Prostate gland (tissue), 2 donors: Measurements from ENCODE around the gene TFAP2B. TPM values are rescaled to one million over a fixed set of nuclear protein-coding genes. Genes with fewer than 3 reads are reported as not detected.

Source experiments
- DNase-seq: peaks from one replicate; pipeline ENCODE4 v3.0.0-alpha.2; 2019; ENCODE audit warnings: low spot score
- H3K27ac ChIP-seq, 2 donors: fragments of 200-600 bp; sonication (generic); 2 replicates each; pipeline ENCODE4 v1.5.1; 2017 to 2019
- H3K27me3 ChIP-seq: fragments of 200-600 bp; sonication (generic); replicated peaks from 2 replicates; pipeline ENCODE4 v1.5.1; 2019; ENCODE audit not compliant: insufficient read depth
- H3K36me3 ChIP-seq, 2 donors: fragments of 200-600 bp; sonication (generic); 1 replicate in 1 of 2; 2 replicates in 1 of 2; pipeline versions ENCODE4 v1.5.1 to v1.8.1; 2017 to 2019
- H3K4me1 ChIP-seq: fragments of 200-600 bp; sonication (generic); replicated peaks from 2 replicates; pipeline ENCODE4 v1.5.1; 2019
- H3K4me3 ChIP-seq, 2 donors: fragments of 200-600 bp; sonication (generic); 2 replicates each; pipeline ENCODE4 v1.5.1; 2017 to 2019
- H3K9me3 ChIP-seq: fragments of 200-600 bp; sonication (generic); 2 replicates; pipeline ENCODE4 v1.5.1; 2017
- CTCF ChIP-seq, 4 experiments: fragments of 200-600 bp in 2 of 4; fragments of 450-650 bp in 2 of 4; sonication (generic) in 2 of 4; IDR thresholded peaks; 1 replicate in 3 of 4; 2 replicates in 1 of 4; pipeline ENCODE4 v1.5.1; 2016 to 2019; ENCODE audit warnings: antibody characterized with exemption in 4 of 4, mild to moderate bottlenecking in 2 of 4, moderate library complexity in 2 of 4
- POLR2A ChIP-seq: fragments of 450-650 bp; IDR thresholded peaks from one replicate; pipeline ENCODE4 v1.6.1; 2016; ENCODE audit warnings: antibody characterized with exemption, mild to moderate bottlenecking
- POLR2AphosphoS5 ChIP-seq: sonication (generic); formaldehyde crosslinking; IDR thresholded peaks from one replicate; pipeline ENCODE4 v1.6.1; 2017; ENCODE audit warnings: antibody characterized with exemption
- whole genome bisulfite sequencing: methylation state at CpG from one replicate; pipeline ENCODE4 v1.1.5; 2018; 5-methylcytosine and 5-hydroxymethylcytosine counted together
- intact Hi-C: fragments of 100-400 bp; cut with DNase I; formaldehyde crosslinking; loops from one replicate; pipeline ENCODE4 v1.14.2; 2022
- total RNA-seq, 2 donors: library from RNA; depleted of rRNA; stranded (reverse); fragments of >200 nt; gene quantifications; one replicate each; pipeline ENCODE4 v1.1.0, GENCODE V29; 2016

Gene TFAP2B
- total RNA-seq, result under 1 TPM in 1 of 2 donors, not detected in 1; 0.06 TPM

DNA sequence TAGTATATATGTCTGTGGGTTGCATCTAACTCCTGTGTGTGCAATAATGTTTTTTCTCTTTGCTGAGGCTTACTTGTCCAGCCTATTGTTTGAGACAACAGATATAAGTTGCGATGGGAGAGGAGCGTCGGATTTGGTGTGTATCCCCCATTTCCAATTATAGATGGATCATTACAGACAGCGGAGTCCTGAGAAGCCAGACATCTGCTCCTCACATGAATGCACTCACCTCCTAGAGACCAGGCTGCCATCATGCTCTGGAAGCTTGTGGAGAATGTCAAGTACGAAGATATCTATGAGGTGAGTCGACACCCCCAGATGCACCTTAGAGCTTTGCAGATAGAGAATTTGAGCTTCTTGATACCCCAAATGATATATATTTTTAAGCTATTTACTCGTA, at the start of gene TFAP2B:
TFAP2B (plus strand) TSS at position 199 of the 400 bp plus-strand sequence; CDS start at position 220, 21 bp downstream.
- Histone ChIP-seq H3K4me1 (no peaks in the 10 kb centered on the region), H3K9me3 (no peaks in the 10 kb centered on the region), H3K27ac (no peak within 1 kb of the TSS), H3K36me3 (no peaks in the 10 kb centered on the region), H3K27me3 (peaks cover 43% of the 10 kb centered on the region), H3K4me3 (peak within 1 kb of the TSS in 1 of 2 donors; percentile 10)
- WGBS, result 13% methylated on average over 7 of the region's 7 CpGs
- intact Hi-C loops, result loop anchor here (5.0 to 10.0 kb wide), 2 partner anchors 1036 to 1204 kb away; no protein-coding TSS in a partner anchor
- no peak for TF ChIP-seq POLR2AphosphoS5
- TF ChIP-seq CTCF (IDR thresholded peaks at IDR 0.05), result no peak
- TF ChIP-seq POLR2A, result no peak
- no peak for DNase-seq

DNA sequence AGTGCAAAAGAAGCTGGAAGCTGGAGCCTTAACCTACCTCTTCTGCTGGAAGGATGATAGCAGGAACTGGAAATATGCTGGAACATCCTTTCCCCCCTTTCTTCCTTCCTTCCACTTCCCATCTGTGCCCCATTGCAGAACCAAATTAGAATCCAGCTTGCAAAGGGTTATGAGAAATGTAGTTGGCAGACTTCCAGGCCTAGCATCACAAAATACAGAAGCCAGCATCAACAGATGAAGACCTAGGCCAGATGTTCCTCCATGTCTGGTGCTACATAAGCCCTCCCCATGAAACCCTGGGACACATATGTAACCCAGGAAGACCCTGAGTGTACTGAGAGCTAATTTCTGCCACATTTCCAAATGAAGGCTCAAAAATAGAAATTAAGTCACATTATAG, 40.0 kb upstream of the TFAP2B start:
- intact Hi-C loops, result no loop called here
- Histone ChIP-seq H3K4me1 (no peaks in the 10 kb centered on the region), H3K4me3 (no peak overlapping the region), H3K9me3 (no peaks in the 10 kb centered on the region), H3K36me3 (no peaks in the 10 kb centered on the region), H3K27ac (no peak overlapping the region), H3K27me3 (no peaks in the 10 kb centered on the region)
- TF ChIP-seq POLR2A (no peak), POLR2AphosphoS5 (no peak), CTCF (IDR thresholded peaks at IDR 0.05) (no peak)
- no peak for DNase-seq

DNA sequence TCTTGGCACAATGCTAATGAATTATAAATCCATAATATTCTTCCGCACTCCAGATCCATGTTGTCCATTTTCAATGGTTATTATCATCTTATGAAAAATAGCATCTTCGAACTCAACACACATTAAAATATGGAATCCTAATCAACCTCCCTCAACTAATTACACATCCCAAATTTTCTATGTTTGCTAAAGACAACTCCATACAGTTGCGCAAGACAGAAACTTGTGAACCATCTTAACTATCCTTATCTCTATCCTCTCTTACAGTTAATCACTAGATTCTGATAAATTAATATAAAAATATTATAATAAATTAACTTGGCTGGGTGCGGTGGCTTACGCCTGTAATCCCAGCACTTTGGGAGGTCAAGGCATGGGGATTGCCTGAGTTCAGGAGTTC, 38.3 kb upstream of the TFAP2B start:
- H3K27ac ChIP-seq, result no peak overlapping the region
- H3K4me1 ChIP-seq, result no peaks in the 10 kb centered on the region
- no peak for DNase-seq
- no peaks in the 10 kb centered on the region for H3K27me3 ChIP-seq
- intact Hi-C loops, result no loop called here
- no peak for TF ChIP-seq POLR2A
- TF ChIP-seq CTCF (IDR thresholded peaks at IDR 0.05), result no peak
- no peak for TF ChIP-seq POLR2AphosphoS5
- 96% methylated on average over 5 of the region's 5 CpGs for WGBS
- H3K36me3 ChIP-seq, result no peaks in the 10 kb centered on the region
- H3K9me3 ChIP-seq, result no peaks in the 10 kb centered on the region
- H3K4me3 ChIP-seq, result no peak overlapping the region

DNA sequence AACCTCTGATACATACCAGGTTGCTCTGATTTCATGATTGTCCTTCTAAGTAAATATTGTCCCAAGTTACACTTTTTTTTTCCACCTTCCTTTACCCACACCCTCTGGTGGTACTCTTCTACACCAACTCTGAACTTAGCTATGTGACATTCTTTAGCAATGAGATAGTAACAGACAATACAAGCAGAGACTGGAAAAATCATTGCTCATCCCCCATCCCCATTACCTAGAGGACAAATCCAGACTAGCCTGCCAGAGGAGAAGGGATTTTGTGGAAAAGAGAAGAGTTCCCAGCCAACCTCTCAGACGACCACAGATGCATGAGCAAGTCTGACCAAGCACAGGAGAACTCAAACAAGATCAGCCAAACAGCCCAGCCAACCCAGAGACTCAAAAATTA, 32.8 kb upstream of the TFAP2B start:
- Histone ChIP-seq H3K4me3 (no peak overlapping the region), H3K27me3 (no peaks in the 10 kb centered on the region), H3K27ac (no peak overlapping the region), H3K36me3 (no peaks in the 10 kb centered on the region), H3K4me1 (no peaks in the 10 kb centered on the region), H3K9me3 (no peaks in the 10 kb centered on the region)
- DNase-seq, result no peak
- 17% methylated on average over 1 of the region's 1 CpG for WGBS
- TF ChIP-seq CTCF (IDR thresholded peaks at IDR 0.05), result no peak
- no peak for TF ChIP-seq POLR2AphosphoS5
- TF ChIP-seq POLR2A, result no peak
- intact Hi-C loops, result no loop called here

- Histone ChIP-seq H3K27me3 (no peaks in the 10 kb centered on the region), H3K4me1 (no peaks in the 10 kb centered on the region), H3K36me3 (no peaks in the 10 kb centered on the region), H3K9me3 (no peaks in the 10 kb centered on the region), H3K4me3 (no peak overlapping the region), H3K27ac (no peak overlapping the region)
- TF ChIP-seq POLR2AphosphoS5 (no peak), CTCF (IDR thresholded peaks at IDR 0.05) (peak in 3 of 4 experiments; percentile 26 to 52 (median 41))
- intact Hi-C loops, result no loop called here
- DNase-seq, result no peak
- WGBS, result 0% methylated on average over 3 of the region's 3 CpGs
Measured at GRCh38 chr6:50791900-50792508, 26.7 kb upstream of the TFAP2B start.
